Glomerular visceral epithelial cell (primary cell): ENCODE results near the gene NUDCD3.

Source experiments
- DNase-seq: peaks from one replicate; pipeline ENCODE4 v3.0.0-alpha.2; 2016; ENCODE audit errors: extremely low spot score

The NUDCD3 gene

GRCh38 chr7:44400033-44400511 lies 90.4 kb downstream of the NUDCD3 start:
- DNase-seq: no peak

GRCh38 chr7:44398953-44399574 lies 91.4 kb downstream of the NUDCD3 start:
- DNase-seq: no peak

- DNase-seq: no peak
These were observed 91.9 kb downstream of the NUDCD3 start for GRCh38 chr7:44398511-44398911.

GRCh38 chr7:44396931-44397545 lies 93.4 kb downstream of the NUDCD3 start:
- DNase-seq: peak; percentile 67

GRCh38 chr7:44396496-44396895 lies 94.0 kb downstream of the NUDCD3 start:
- DNase-seq: no peak

- no peak for DNase-seq
These were observed 95.4 kb downstream of the NUDCD3 start for GRCh38 chr7:44395067-44395466.

- DNase-seq: no peak
These were observed 95.8 kb downstream of the NUDCD3 start for GRCh38 chr7:44394636-44395035.

GRCh38 chr7:44394112-44394447 lies 96.4 kb downstream of the NUDCD3 start:
- DNase-seq: no peak

GRCh38 chr7:44393238-44394111 lies 97.0 kb downstream of the NUDCD3 start:
- no peak for DNase-seq

GRCh38 chr7:44392618-44393010 lies 97.8 kb downstream of the NUDCD3 start:
- no peak for DNase-seq

- no peak for DNase-seq
These were observed 98.5 kb downstream of the NUDCD3 start for GRCh38 chr7:44391746-44392617.

- DNase-seq: no peak
These were observed 99.3 kb downstream of the NUDCD3 start for GRCh38 chr7:44391171-44391570.

DNA sequence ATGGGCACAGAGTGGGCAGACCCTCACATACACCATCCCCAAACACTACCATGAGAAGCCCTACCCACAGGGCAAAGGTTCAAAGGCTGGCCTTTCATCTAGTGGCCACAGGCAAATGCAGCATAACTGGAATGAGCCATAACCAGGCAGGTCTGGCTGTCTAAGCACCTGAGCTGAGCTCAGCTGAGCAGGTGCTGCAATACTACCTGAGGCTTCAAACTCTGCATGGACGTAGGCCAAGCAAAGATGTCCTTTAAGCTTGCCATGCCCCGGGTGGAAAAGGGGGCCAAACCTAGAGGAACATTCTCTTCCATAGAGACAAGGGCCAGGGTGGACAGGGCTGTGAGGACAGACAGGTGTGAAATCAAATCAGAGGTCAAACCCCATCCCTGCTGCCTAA lies 99.8 kb downstream of the NUDCD3 start:
- no peak for DNase-seq

DNA sequence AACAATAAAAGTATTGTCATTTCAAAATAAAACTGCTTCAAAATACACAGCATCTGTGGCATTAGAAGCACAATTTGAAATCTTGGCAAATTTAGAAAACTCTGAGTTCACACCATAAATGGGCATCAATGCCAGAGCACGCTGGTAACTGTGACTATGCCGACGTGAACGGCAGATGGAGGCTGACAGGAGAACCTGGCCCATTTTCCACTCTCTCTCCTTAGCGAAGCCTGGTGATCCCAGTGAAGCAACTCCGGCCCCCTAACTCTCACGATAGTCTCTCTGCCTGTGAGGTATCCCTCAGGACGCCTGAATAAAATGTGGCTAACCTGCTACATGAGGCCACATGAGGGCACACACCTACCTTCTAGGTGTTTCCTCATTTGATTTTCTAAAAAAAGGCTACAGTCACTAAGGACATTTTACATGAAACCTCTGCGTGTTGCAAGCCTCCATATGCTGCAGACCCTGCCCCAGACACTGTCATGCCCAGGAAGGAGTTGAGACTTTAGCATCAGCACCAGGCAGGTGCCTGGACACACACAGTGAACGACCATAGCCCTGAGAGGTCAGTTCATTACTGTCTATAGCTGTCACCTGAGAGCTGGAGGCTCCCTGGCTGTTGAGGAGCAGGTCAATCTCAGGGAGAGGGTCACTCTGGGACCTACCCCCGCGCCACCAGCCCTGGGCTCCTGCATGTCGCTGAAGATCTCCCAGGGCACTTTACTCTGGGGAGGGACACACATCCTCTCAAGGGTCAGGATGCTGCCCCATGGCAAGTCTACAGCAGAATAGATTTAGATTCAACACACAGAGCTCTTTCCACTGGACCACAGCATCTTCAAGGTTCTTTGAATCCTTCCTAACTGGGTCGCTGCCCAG lies 102.1 kb downstream of the NUDCD3 start:
- no peak for DNase-seq

- DNase-seq: no peak
These were observed 103.1 kb downstream of the NUDCD3 start for GRCh38 chr7:44387389-44387788.

DNA sequence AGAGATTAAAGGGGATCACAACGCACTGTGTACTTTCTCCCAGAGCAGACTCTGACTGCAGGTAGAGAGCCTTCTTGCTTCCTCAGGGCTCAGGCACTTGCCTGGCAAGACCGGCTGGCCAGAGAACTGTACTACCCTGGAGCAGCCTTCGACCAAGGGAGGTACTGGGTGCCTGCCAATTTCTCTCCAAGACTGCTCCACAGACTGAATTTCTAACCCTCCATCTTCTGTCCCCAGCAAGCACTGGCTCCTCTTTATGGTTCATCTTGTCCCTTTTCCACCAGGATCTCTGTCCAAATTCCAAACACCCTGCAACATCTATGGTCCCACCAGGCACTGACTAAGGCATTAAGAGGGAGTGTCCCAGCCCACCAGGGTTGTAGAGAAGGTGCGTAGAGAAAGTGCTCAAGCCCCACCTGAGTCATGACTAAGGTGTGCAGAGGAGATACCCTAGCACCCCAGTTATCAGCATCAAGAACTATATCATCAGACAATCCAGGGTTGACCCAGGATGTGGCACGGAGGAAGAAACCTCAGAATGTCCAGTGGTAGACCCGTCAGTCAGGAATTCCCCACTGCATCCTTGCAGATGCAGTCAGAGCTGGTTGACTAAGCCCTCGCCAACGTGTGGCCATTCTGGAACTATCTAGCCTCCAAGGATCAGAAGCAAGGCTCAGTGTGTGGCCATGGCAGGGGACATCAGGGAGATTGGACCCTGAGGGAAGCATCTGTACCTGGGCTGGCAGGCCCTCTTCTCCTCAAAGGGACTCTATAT lies 104.1 kb downstream of the NUDCD3 start:
- peak; percentile 77 for DNase-seq

DNA sequence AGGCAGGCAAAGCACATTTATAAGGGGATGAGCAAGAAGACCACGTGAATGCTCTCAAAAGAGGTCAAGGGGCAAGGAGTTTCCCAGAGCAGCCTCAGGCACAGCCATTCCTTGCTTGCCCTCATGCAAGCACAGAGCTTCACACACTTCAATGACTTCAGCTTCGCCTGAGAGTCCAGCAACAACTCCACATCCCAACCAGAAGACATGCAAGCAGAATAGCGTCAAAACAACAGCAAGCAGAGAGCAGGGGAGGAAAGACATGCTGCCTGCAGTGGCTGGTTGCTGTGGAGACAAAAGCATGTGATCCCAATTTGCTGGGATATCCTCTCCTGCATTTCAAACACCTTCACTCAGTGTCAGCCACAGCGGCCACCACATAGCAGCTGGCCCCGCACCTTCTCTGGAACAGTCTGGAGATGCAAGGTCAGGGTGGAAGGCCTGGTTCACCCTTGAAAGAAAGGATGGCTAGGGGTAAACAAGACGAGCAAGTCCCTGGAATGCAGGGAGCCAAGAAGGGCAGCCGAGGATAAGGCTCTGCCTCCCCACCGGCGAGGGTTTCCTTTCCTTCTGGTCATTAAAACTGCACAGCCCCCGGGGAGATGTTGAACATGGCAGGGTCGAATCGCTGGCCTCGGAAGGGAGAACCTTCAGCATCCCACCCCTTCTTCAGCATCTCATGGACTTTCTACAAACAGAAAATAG lies 104.9 kb downstream of the NUDCD3 start:
- DNase-seq: no peak

- no peak for DNase-seq
These were observed 105.6 kb downstream of the NUDCD3 start for GRCh38 chr7:44384586-44385433.
